Chondrocyte (in vitro differentiated cells): ENCODE data around the gene KCNA2. TPM values are rescaled to one million over a fixed set of nuclear protein-coding genes. Genes with fewer than 3 reads are reported as not detected.

Experiments
- DNase-seq: peaks from one replicate; pipeline ENCODE4 v3.0.0; 2021; ENCODE audit warnings: mixed read lengths, low spot score
- H3K27ac Mint-ChIP-seq: one replicate; pipeline ENCODE4 v1.8.0; 2021; ENCODE audit warnings: mild to moderate bottlenecking, moderate library complexity, mixed read lengths; ENCODE audit not compliant: unreplicated experiment
- H3K27me3 Mint-ChIP-seq: 2 replicates; pipeline ENCODE4 v1.8.0; 2021; ENCODE audit warnings: low read depth, mixed read lengths
- H3K36me3 Mint-ChIP-seq: 2 replicates; pipeline ENCODE4 v1.8.0; 2021; ENCODE audit warnings: low read depth, mixed read lengths
- H3K4me1 Mint-ChIP-seq: 2 replicates; pipeline ENCODE4 v1.8.0; 2021; ENCODE audit warnings: low read depth, mild to moderate bottlenecking, mixed read lengths
- H3K4me3 Mint-ChIP-seq: one replicate; pipeline ENCODE4 v1.8.0; 2021; ENCODE audit warnings: mild to moderate bottlenecking, moderate library complexity, mixed read lengths; ENCODE audit not compliant: unreplicated experiment
- H3K9me3 Mint-ChIP-seq: 2 replicates; pipeline ENCODE4 v1.8.0; 2021; ENCODE audit warnings: low read depth, mixed read lengths
- CTCF ChIP-seq: fragments of 200-600 bp; sonication (generic); IDR thresholded peaks from 2 replicates; pipeline ENCODE4 v1.5.0; 2021; ENCODE audit warnings: antibody characterized with exemption, mild to moderate bottlenecking, moderate library complexity
- total RNA-seq: library from RNA; stranded (reverse); gene quantifications from 3 replicates; pipeline ENCODE4 v1.2.1, GENCODE V29; 2021

The KCNA2 gene
- total RNA-seq, 1 donor from 2014 or later: 0.17 TPM

- DNase-seq: no peak
- Mint-ChIP-seq H3K36me3 (no peaks in the 10 kb centered on the region), H3K4me3 (no peak overlapping the region), H3K4me1 (no peaks in the 10 kb centered on the region), H3K27ac (no peak overlapping the region), H3K9me3 (no peaks in the 10 kb centered on the region), H3K27me3 (peaks cover 9% of the 10 kb centered on the region)
- TF ChIP-seq CTCF: no peak
These were observed 20.7 kb downstream of the KCNA2 start for GRCh38 chr1:110585481-110585880.

GRCh38 chr1:110584045-110584444 lies 22.1 kb downstream of the KCNA2 start:
- DNase-seq: no peak
- Mint-ChIP-seq H3K27ac (no peak overlapping the region), H3K27me3 (peaks cover 7% of the 10 kb centered on the region), H3K36me3 (no peaks in the 10 kb centered on the region), H3K9me3 (no peaks in the 10 kb centered on the region), H3K4me3 (no peak overlapping the region), H3K4me1 (no peaks in the 10 kb centered on the region)
- TF ChIP-seq CTCF: no peak

GRCh38 chr1:110583505-110583904 lies 22.7 kb downstream of the KCNA2 start:
- no peak for TF ChIP-seq CTCF
- Mint-ChIP-seq H3K9me3 (peaks cover 4% of the 10 kb centered on the region), H3K27ac (no peak overlapping the region), H3K36me3 (no peaks in the 10 kb centered on the region), H3K4me3 (no peak overlapping the region), H3K27me3 (peaks cover 3% of the 10 kb centered on the region), H3K4me1 (no peaks in the 10 kb centered on the region)
- DNase-seq: no peak

GRCh38 chr1:110582378-110582777 lies 23.8 kb downstream of the KCNA2 start:
- peaks cover 4% of the 10 kb centered on the region for H3K9me3 Mint-ChIP-seq
- DNase-seq: no peak
- TF ChIP-seq CTCF: no peak
- H3K27ac Mint-ChIP-seq: no peak overlapping the region
- H3K4me1 Mint-ChIP-seq: no peaks in the 10 kb centered on the region
- no peak overlapping the region for H3K4me3 Mint-ChIP-seq
- H3K27me3 Mint-ChIP-seq: no peaks in the 10 kb centered on the region
- no peaks in the 10 kb centered on the region for H3K36me3 Mint-ChIP-seq

GRCh38 chr1:110581682-110582145 lies 24.4 kb downstream of the KCNA2 start:
- Mint-ChIP-seq H3K4me3 (no peak overlapping the region), H3K36me3 (no peaks in the 10 kb centered on the region), H3K9me3 (peaks cover 4% of the 10 kb centered on the region), H3K27me3 (peaks cover 2% of the 10 kb centered on the region), H3K27ac (no peak overlapping the region), H3K4me1 (no peaks in the 10 kb centered on the region)
- no peak for TF ChIP-seq CTCF
- no peak for DNase-seq
